T-helper 2 cell treated with Interferon-gamma antibody and Interleukin-4, amounts not matched to agents 5 μg/mL and 100 μg/mL, for 36 hours (primary cell): ENCODE measurements around the gene OR6J1.
"Not testable (repeated sequence)": the region's sequence is repeated elsewhere in the genome, so short reads cannot be mapped to it uniquely, and the experiment has no call there.

Experiments
- DNase-seq: peaks from one replicate; pipeline ENCODE4 v3.0.0; 2021; ENCODE audit warnings: low spot score
- H3K27ac Mint-ChIP-seq: one replicate; pipeline ENCODE4 v1.8.0; 2021; ENCODE audit warnings: mild to moderate bottlenecking, mixed read lengths
- H3K27me3 Mint-ChIP-seq: one replicate; pipeline ENCODE4 v1.8.0; 2021; ENCODE audit warnings: low read depth, mixed read lengths
- H3K36me3 Mint-ChIP-seq: one replicate; pipeline ENCODE4 v1.8.0; 2021; ENCODE audit warnings: low read depth, mixed read lengths
- H3K4me1 Mint-ChIP-seq: one replicate; pipeline ENCODE4 v1.8.0; 2021; ENCODE audit warnings: low read depth, mixed read lengths
- H3K4me3 Mint-ChIP-seq: one replicate; pipeline ENCODE4 v1.8.0; 2022; ENCODE audit warnings: mild to moderate bottlenecking, moderate library complexity, mixed read lengths
- H3K9me3 Mint-ChIP-seq: one replicate; pipeline ENCODE4 v1.8.0; 2021; ENCODE audit warnings: mixed read lengths

Gene OR6J1

DNA sequence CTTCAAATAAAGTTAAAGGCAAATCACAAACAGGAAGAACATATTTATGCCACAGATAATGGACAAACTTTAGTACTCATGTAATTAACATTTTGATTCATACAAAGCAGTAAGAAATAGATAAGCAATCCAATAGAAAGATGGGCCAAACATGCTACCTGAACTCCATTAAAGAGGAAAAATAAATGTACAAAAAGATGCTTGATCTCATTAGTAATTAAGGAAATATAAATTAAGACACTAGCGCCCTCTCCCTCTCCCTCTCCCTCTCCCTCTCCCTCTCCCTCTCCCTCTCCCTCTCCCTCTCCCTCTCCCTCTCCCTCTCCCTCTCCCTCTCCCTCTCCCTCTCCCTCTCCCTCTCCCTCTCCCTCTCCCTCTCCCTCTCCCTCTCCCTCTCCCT lies 8.2 kb downstream of the OR6J1 start:
- H3K9me3 Mint-ChIP-seq, H3K27ac Mint-ChIP-seq: not testable (repeated sequence)

DNA sequence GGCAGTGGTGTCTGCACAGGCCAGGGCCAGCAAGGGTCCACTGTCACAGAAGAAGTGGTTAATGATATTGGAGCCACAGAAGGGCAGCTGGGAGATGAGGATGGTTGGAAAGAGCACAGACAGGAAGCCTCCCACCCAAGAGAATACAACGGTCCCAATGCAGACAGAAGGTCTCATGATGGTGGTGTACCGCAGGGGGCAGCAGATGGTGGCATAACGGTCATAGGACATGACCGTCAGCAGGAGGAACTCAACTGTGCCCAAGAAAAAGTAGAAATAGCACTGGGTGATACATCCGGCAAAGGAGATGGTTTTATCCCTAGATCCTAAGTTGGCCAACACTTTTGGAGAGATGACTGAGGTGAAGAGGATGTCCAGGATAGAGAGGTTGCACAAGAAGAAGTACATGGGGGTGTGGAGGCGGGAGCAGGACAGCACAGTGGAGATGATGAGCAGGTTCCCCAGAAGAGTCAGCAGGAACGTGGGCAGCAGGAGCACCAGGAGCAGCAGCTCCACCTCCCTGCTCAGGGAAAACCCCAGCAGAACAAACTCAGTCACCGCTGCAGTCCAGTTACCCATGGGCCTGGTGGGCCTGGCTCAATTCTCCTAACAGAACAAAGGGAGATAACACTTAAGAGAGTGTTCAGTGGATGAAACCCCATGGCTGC lies 9.8 kb downstream of the OR6J1 start:
- no peaks in the 10 kb centered on the region for H3K4me1 Mint-ChIP-seq
- no peaks in the 10 kb centered on the region for H3K36me3 Mint-ChIP-seq
- no peak overlapping the region for H3K4me3 Mint-ChIP-seq
- DNase-seq = no peak
- no peak overlapping the region for H3K27ac Mint-ChIP-seq
- H3K9me3 Mint-ChIP-seq = peaks cover 8% of the 10 kb centered on the region
- H3K27me3 Mint-ChIP-seq = peaks cover 3% of the 10 kb centered on the region

More for the DNA sequence above, 8.2 kb downstream of the OR6J1 start:
- DNase-seq, H3K36me3 Mint-ChIP-seq, H3K27me3 Mint-ChIP-seq, H3K4me1 Mint-ChIP-seq, H3K4me3 Mint-ChIP-seq: not testable (repeated sequence)

DNA sequence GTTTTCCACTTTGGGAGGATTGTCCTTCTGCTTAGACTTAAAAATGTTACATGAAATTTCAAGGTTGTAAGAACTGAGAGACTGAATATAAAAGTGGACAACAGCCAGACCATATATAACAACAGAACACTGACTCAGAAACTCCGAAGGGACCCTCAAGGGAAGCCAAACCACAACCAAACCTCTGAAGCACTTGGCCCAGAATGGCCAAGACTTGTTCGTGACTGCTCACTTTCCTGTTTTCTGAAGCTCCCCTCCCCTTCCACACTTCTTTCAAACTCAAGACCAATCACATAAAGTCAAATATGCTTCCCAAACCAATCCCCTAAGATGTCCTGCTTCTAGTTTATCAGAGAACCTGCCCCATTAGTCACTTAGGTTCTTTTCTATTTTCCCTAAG lies 13.7 kb downstream of the OR6J1 start:
- H3K27me3 Mint-ChIP-seq = peaks cover 9% of the 10 kb centered on the region
- H3K4me1 Mint-ChIP-seq = no peaks in the 10 kb centered on the region
- no peak overlapping the region for H3K4me3 Mint-ChIP-seq
- DNase-seq = no peak
- H3K36me3 Mint-ChIP-seq = no peaks in the 10 kb centered on the region
- H3K9me3 Mint-ChIP-seq = peaks cover 8% of the 10 kb centered on the region
- H3K27ac Mint-ChIP-seq = no peak overlapping the region

DNA sequence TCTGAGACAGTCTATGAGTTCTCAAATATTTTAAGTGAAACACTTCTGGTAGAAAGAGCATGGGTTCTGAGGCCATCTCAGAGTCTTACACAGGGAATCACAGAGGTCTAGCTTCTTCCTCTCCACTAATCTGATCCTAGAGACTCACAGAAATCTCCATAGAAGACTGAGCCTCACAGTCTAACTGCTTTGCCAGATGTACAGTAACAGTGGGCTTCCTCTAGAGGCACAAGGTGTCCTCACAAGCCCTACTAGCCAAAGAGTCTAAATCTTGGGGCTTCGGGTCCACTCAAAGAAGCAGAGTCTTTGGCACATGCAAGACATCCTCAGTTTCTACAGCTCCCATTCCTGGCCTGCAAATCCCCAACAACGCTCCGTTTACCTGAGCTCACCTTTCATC lies 14.1 kb downstream of the OR6J1 start:
- no peak overlapping the region for H3K4me3 Mint-ChIP-seq
- no peak for DNase-seq
- H3K36me3 Mint-ChIP-seq = no peaks in the 10 kb centered on the region
- peaks cover 8% of the 10 kb centered on the region for H3K9me3 Mint-ChIP-seq
- H3K27ac Mint-ChIP-seq = no peak overlapping the region
- no peaks in the 10 kb centered on the region for H3K4me1 Mint-ChIP-seq
- H3K27me3 Mint-ChIP-seq = peaks cover 9% of the 10 kb centered on the region

DNA sequence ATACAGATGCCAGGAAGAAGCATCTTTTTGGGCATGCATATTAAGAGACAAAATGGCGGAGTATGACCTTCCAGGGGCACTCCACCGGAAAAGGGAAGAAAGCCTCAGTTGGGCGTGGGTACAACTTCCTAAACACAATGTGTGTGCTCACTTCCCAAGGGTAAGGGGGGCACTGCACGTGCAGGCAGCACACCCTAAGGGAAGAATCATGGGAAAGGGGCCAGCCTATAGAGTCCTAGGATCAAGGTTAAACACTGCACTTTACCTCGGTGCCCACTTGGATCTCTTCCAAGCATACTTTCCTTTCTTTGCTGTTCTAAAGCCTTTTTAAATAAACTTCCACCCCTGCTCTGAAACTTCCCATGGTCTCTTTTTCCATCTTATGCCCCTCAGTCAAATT lies 14.8 kb downstream of the OR6J1 start:
- H3K4me1 Mint-ChIP-seq = no peaks in the 10 kb centered on the region
- H3K27me3 Mint-ChIP-seq = peaks cover 9% of the 10 kb centered on the region
- no peaks in the 10 kb centered on the region for H3K36me3 Mint-ChIP-seq
- no peak overlapping the region for H3K4me3 Mint-ChIP-seq
- H3K27ac Mint-ChIP-seq = no peak overlapping the region
- peaks cover 8% of the 10 kb centered on the region for H3K9me3 Mint-ChIP-seq
- DNase-seq = no peak

DNA sequence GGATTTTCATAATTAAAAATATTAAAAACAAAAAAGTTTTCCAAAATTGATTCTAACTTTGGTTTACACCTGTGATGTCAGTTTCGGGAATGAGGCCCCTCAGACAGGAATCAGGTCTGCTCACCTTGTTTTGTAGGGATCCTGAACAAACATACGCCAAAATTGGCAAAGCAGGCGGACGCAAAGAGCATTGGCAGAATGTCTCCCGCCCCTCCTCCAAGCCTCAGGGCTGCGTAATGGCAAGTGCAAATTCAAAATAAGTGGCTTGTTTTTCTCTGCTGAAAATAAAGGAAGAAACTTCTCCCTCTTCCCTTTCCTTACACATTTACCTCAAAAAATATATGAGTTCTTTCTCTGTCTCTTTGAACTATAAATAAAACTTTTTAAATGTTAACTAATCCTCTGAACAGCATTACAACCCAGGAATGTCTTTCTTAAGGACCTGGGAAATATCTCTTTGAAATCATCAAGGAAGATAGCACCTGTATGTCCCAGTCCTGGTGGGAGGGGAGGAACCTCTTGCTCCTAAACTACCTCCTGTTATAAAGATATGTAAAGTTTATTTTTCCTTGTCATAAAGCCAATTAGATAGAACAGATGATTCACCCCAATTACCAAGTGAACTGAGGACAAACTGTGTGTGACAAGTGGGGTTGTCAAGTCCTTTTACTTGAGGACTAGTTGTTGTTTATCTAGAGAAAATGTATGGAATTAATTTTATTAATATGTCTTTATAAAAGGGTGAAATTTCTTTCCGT lies 16.5 kb downstream of the OR6J1 start:
- Mint-ChIP-seq H3K27ac (no peak overlapping the region), H3K4me1 (peaks cover 4% of the 10 kb centered on the region), H3K27me3 (peaks cover 9% of the 10 kb centered on the region), H3K4me3 (no peak overlapping the region), H3K9me3 (peaks cover 8% of the 10 kb centered on the region), H3K36me3 (no peaks in the 10 kb centered on the region)
- DNase-seq = no peak

DNA sequence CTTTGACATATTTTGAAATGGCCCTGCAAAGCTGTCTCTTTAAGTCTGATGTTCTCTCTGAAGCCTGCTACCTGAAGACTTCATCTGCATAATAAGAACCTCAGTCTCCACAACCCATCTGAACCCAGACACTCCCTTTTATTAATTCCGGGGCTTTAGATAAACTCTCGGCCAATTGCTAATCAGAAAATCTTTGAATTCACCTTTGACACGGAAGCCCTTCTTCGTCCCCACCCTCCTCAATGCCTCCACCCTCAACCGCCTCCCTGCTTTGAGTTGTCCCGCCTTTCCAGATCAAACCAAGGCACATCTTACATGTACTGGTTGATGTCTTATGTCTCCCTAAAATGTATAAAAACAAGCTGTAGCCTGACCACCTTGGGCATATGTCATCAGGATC lies 17.6 kb downstream of the OR6J1 start:
- H3K27ac Mint-ChIP-seq = no peak overlapping the region
- H3K9me3 Mint-ChIP-seq = peaks cover 8% of the 10 kb centered on the region
- H3K4me1 Mint-ChIP-seq = peaks cover 4% of the 10 kb centered on the region
- H3K4me3 Mint-ChIP-seq = no peak overlapping the region
- no peaks in the 10 kb centered on the region for H3K36me3 Mint-ChIP-seq
- peaks cover 9% of the 10 kb centered on the region for H3K27me3 Mint-ChIP-seq
- DNase-seq = no peak

DNA sequence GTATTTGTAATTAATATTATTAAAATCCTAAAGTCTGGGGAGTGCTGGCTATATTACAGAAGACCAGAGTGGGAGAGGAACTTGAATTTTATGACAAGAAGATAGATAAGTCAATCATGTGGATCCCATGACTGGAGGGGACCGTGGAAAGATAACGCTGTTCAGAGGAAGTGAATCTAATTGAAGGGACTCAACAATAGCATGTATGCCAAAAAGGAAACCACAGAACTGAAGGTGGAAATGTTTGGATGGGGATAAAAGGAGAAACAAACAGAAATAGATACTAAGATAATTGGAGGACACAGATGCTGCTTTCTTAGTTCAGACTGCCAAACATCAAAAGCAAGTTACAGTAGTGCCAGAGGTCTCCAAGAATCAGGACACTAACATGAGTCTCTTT lies 21.1 kb downstream of the OR6J1 start:
- no peak overlapping the region for H3K27ac Mint-ChIP-seq
- peaks cover 15% of the 10 kb centered on the region for H3K27me3 Mint-ChIP-seq
- H3K36me3 Mint-ChIP-seq = no peaks in the 10 kb centered on the region
- no peak for DNase-seq
- H3K9me3 Mint-ChIP-seq = no peaks in the 10 kb centered on the region
- H3K4me1 Mint-ChIP-seq = peaks cover 4% of the 10 kb centered on the region
- no peak overlapping the region for H3K4me3 Mint-ChIP-seq

DNA sequence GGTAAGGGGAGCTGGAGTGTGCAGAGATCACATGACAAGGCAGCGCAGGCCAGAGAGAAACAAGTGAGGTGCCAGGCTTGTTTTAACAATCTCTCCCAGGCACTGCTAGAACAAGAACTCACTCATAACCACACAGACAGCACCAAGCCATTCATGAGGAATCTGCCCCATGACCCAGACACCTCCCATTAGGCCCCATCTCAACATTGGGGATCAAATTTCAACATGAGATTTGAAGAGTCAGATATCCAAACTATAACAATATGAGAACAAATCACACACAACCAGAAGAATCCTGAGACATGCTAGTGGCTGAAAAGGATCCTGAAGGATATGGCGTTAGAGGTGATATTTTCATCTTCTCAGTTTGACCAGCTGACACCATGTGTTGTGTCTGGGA lies 21.9 kb downstream of the OR6J1 start:
- H3K4me3 Mint-ChIP-seq = no peak overlapping the region
- H3K36me3 Mint-ChIP-seq = no peaks in the 10 kb centered on the region
- DNase-seq = no peak
- no peaks in the 10 kb centered on the region for H3K9me3 Mint-ChIP-seq
- H3K4me1 Mint-ChIP-seq = peaks cover 4% of the 10 kb centered on the region
- H3K27me3 Mint-ChIP-seq = peaks cover 14% of the 10 kb centered on the region
- no peak overlapping the region for H3K27ac Mint-ChIP-seq

DNA sequence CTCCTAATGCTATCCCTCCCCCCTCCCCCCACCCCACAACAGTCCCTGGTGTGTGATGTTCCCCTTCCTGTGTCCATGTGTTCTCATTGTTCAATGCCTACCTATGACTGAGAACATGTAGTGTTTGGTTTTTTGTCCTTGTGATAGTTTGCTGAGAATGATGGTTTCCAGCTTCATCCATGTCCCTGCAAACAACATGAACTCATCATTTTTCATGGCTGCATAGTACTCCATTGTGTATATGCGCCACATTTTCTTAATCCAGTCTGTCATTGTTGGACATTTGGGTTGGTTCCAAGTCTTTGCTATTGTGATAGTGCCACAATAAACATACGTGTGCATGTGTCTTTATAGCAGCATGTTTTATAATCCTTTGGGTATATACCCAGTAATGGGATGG lies 28.4 kb downstream of the OR6J1 start:
- H3K4me3 Mint-ChIP-seq, H3K27ac Mint-ChIP-seq, H3K36me3 Mint-ChIP-seq, H3K4me1 Mint-ChIP-seq, H3K9me3 Mint-ChIP-seq, DNase-seq: not testable (repeated sequence)
- peaks cover 12% of the 10 kb centered on the region for H3K27me3 Mint-ChIP-seq

DNA sequence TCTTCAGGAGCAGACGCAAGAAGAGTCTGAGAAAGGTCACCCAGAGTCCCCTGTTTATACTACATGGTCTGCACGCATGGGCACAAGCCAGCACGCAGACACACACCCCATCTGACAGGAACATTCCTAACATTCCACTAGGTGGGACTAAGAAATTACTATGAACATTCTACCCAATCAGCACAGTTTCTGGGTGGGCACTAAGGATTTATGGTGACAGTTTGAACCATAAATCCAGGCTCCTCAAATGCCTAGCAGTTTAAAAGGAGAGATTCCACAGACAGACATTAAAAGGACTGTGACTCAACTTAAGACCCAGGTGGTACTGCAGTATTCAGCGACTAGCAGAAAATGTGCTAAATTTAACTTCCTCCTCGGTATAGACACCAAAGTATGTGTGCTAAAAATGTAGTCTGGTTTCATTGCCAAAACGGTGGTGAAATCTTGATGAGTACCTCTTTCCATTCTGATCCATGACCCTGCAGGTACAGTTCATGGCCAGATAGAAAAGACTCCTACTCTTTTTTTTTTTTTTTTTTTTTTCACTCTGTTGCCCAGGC lies 29.8 kb downstream of the OR6J1 start:
- no peaks in the 10 kb centered on the region for H3K4me1 Mint-ChIP-seq
- no peak for DNase-seq
- no peak overlapping the region for H3K4me3 Mint-ChIP-seq
- H3K27me3 Mint-ChIP-seq = peaks cover 9% of the 10 kb centered on the region
- H3K36me3 Mint-ChIP-seq = peaks cover 18% of the 10 kb centered on the region
- no peaks in the 10 kb centered on the region for H3K9me3 Mint-ChIP-seq
- H3K27ac Mint-ChIP-seq = no peak overlapping the region

DNA sequence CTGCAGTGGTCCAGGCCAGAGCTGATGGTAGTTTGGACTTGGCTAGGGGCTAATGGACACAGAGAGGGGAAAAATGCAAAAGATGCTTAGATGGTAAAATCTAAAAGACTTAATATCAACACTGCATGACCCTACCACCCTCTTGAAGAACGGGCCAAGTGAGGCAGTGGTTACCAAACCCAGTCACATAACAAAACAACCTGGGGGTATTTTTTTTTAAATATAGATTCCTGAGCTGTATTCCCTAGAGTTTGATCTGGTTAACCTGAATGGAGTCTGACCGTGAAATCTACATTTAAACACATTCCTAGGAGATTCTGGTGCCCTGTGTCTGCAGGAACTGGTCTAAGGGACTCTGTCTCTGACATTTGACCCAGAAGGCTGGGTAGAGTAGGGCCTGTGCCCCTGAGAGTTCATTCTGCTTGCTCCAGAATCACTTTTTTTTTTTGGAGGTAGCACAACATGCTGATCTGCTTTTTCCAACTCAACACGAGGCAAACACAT lies 30.4 kb downstream of the OR6J1 start:
- H3K36me3 Mint-ChIP-seq = peaks cover 18% of the 10 kb centered on the region
- no peak overlapping the region for H3K27ac Mint-ChIP-seq
- DNase-seq = no peak
- no peaks in the 10 kb centered on the region for H3K4me1 Mint-ChIP-seq
- peaks cover 5% of the 10 kb centered on the region for H3K27me3 Mint-ChIP-seq
- no peak overlapping the region for H3K4me3 Mint-ChIP-seq
- H3K9me3 Mint-ChIP-seq = no peaks in the 10 kb centered on the region

DNA sequence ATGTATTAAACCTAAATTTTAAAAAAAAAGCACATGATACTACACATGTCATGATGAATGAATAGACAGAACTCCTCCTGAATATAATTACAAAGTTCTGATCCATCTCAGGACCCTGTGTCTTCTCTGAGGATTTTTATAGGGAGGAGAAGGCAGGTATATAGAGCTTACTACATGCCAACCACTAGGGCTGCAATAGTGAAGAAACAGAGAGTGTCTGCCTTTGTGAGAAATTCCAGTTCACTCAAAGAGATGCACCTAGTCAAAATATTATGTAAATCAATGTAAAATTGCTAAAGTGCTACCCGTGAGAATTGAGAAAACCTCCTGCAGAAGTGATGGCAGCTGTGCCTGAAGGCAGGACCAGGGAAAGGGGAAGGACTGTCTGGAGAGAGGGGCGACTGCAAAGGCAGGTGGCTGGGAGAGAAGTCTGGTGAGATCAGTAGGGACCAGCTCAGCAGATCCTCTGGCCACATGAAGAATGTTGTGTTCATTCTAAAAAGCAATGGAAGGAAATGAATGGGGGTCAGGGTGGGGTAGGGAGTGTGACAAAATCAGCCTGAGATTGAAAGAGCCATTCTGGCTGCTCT lies 31.0 kb downstream of the OR6J1 start:
- H3K4me1 Mint-ChIP-seq = no peaks in the 10 kb centered on the region
- H3K27me3 Mint-ChIP-seq = peaks cover 5% of the 10 kb centered on the region
- DNase-seq = no peak
- H3K27ac Mint-ChIP-seq = no peak overlapping the region
- H3K4me3 Mint-ChIP-seq = no peak overlapping the region
- H3K9me3 Mint-ChIP-seq = no peaks in the 10 kb centered on the region
- peaks cover 18% of the 10 kb centered on the region for H3K36me3 Mint-ChIP-seq

DNA sequence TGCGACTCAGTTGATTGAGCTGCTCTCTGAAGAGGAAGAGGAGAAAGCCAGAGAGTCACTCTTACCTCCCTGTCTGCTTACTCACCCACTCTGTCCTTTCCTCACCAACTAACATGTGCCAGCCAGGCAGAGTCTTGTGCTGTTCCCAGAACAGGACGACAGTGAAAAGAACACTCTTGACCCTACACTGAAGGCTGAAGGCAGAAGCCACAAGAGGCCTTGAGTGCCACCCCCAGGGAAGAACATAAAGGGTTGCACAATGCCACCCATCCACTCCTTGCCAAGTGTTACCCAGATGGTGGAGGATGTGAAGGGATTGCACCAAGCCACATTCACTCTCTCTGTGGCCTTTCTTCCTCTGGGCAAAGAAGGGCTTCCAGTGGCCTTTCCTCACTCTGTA lies 33.2 kb downstream of the OR6J1 start:
- Mint-ChIP-seq H3K36me3 (peaks cover 24% of the 10 kb centered on the region), H3K27ac (no peak overlapping the region), H3K27me3 (no peaks in the 10 kb centered on the region), H3K4me3 (no peak overlapping the region), H3K4me1 (no peaks in the 10 kb centered on the region), H3K9me3 (no peaks in the 10 kb centered on the region)
- DNase-seq = no peak
